ENCODE results near the gene CLDN5.

DNA sequence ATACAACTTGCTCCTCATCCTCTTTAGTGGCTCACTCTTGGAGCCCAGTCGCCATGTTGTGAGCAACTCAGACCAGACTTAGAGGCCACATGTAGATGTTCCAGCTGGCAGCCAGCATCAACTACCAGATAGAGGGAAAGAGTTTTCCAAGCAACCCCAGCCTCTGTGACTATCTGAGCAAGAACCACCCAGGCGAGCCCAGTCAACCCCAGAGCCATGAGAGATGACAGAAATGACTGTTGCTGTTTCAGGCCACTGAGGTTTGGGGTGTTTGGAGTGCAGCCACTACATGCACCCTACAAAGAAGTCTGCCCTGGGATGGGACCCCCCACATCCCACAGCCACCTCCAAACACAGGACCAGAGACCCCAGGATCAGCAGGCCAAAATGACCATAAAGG, 24.8 kb upstream of the CLDN5 start:
- TF ChIP-seq, protein P1, sequence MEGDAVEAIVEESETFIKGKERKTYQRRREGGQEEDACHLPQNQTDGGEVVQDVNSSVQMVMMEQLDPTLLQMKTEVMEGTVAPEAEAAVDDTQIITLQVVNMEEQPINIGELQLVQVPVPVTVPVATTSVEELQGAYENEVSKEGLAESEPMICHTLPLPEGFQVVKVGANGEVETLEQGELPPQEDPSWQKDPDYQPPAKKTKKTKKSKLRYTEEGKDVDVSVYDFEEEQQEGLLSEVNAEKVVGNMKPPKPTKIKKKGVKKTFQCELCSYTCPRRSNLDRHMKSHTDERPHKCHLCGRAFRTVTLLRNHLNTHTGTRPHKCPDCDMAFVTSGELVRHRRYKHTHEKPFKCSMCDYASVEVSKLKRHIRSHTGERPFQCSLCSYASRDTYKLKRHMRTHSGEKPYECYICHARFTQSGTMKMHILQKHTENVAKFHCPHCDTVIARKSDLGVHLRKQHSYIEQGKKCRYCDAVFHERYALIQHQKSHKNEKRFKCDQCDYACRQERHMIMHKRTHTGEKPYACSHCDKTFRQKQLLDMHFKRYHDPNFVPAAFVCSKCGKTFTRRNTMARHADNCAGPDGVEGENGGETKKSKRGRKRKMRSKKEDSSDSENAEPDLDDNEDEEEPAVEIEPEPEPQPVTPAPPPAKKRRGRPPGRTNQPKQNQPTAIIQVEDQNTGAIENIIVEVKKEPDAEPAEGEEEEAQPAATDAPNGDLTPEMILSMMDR (IDR thresholded peaks at IDR 0.05): no peak
- TF ChIP-seq POLR2A (IDR thresholded peaks at IDR 0.05): no peak
